Renal cortical epithelial cell (primary cell): ENCODE data around the gene C17orf50. TPM values are rescaled to one million over a fixed set of nuclear protein-coding genes. Genes with fewer than 3 reads are reported as not detected.

Experiments
- DNase-seq: peaks from one replicate; pipeline ENCODE4 v3.0.0-alpha.2; 2011; ENCODE audit warnings: low read depth
- total RNA-seq: library from RNA; depleted of rRNA; stranded (reverse); fragments of >200 nt; gene quantifications from 2 replicates; pipeline ENCODE4 v1.2.3, GENCODE V29; 2014

C17orf50 gene
- total RNA-seq, 1 donor from 2014 or later: not detected

DNA sequence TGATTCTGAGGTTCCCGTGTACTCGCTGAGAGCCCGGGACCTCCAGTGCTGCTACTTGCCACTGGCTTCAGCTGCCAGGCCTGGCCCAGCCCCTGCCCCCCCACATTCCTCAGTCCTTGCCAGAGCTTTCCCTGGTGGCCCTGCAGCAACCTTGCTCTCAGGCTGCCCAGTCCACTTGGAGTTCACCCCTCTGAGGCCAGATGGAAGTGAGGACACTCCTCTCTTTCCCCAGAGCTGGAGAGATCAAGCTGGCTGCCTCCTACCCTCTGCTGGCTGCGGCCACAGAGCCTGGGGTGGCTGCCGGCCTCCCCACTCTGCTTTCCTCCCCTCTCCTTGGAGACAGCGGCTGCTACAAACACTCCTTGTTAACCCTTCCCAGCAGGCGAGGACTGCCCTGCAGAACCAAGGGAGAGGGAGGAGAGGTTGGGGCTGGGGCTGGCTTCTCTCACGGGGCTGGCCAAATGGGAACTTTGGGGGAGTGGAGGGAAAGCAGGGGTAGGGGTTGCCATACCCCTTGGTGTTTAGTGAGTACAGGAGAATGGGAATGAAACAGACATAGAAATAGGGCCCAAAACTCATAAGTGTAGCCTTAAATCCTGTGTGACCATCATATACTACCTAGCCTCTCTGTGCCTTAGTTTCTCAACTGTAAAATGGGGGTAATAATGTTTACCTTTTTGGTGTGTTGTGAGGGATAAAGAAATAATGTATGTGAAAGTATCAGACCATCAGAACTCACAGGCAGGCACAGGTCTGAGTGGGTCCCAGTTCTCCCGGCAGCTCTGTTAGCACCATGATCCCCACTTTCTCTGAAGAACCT, 7.5 kb upstream of the C17orf50 start, which contains the start of gene GAS2L2:
Gene GAS2L2 (minus strand): TSS at position 295 of the 820 bp plus-strand sequence. CDS start 389 bp downstream, outside the sequence.
- no peak for DNase-seq

GRCh38 chr17:35757243-35757642, 3.4 kb upstream of the C17orf50 start:
- DNase-seq: no peak

- peak; percentile 18 for DNase-seq
These were observed 914 bp downstream of the C17orf50 start for GRCh38 chr17:35761601-35762000.

- DNase-seq: no peak
These were observed 3.1 kb downstream of the C17orf50 start for GRCh38 chr17:35763767-35764122.

GRCh38 chr17:35764123-35764991, 3.7 kb downstream of the C17orf50 start:
- DNase-seq: peak; percentile 61

- DNase-seq: no peak
These were observed 4.5 kb downstream of the C17orf50 start for GRCh38 chr17:35765086-35765710.

GRCh38 chr17:35765756-35766488, 5.2 kb downstream of the C17orf50 start:
- no peak for DNase-seq

DNA sequence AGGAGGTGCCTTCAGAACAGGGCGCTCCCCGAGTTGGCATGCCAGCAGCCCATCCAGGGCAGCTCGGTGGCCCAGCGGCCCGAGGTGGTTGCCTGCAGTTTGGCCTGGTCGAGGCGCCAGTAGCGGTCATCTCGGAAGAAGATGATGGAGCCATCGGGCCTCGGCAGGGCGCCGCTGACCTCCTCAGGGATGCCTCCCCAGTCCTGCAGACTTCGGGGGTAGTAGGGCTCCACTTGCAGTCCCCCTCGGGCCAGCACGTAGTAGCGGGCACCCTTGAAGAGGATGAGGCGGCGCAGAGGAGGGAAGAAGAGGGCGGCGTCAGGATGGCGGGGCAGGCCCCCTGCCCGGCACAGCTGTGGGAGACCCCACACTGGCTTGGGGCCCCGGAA, 5.8 kb downstream of the C17orf50 start:
- DNase-seq: no peak

DNA sequence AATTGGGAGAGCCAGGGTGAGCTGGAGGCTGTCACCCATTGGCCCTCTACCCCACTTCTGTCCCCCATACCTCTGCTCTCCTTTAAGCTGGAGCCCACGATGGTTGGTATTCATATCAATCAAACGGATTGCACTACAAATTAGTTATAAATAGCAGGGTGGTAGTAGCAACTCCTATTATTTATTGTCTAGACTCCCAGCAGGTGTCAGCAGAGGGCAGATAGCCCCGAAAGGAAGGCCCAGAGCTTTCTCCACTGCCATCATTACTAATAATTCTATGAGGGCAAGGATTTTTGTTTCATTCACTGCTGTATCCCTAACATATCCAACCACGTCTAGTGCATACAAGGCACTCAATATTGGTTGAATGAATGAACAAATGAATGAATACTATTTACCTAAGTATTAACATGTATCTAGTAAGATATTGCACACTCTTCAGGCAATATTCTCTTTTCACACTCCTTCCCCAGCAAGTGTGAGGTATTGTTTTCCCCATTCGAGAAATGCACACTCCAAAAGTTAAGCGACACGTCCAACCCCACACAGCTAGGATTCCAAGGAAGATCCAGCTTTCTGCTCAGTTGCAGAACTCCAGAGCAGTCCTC, 6.3 kb downstream of the C17orf50 start:
- DNase-seq: peak; percentile 35

GRCh38 chr17:35768797-35769196, 8.1 kb downstream of the C17orf50 start:
- no peak for DNase-seq

GRCh38 chr17:35769895-35770486, 9.3 kb downstream of the C17orf50 start:
- DNase-seq: no peak

GRCh38 chr17:35773129-35773528, 12.4 kb downstream of the C17orf50 start:
- DNase-seq: no peak

DNA sequence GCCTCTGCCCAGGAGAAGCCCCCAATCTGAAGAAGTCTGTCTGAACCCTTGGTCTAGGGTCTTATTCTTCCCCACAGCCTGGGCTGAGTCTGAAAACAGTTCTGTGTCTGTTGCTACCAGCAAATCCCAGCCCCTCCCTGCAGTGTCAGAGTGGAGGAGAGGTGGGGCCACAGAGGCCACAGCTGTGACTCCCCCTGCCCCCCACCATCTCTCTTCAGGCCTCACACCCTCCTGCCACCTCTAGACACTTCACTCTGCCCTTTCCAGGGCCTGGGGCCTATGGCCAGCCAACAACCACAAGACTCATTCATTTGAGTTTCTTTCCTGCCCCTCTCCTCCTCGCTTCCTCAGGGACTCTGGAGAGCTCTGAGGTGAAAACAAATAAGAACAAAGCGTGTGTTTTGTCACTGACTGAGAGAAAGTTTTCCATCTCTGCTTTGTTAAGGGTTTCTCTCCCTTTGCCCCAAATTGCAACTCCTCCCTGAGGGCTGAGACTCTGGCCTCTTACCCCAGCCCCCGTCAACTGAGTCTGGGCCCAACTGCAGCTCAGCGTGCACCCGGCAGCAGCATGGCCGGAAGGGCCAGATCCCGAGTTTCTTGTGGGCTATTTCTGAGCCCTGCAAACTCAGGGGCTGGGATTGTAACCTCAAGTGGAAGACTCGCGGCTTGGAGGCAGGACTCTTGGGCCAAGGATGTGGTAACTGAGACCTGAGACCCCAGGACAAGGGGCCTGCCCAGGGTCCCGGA, 13.2 kb downstream of the C17orf50 start:
- no peak for DNase-seq

DNA sequence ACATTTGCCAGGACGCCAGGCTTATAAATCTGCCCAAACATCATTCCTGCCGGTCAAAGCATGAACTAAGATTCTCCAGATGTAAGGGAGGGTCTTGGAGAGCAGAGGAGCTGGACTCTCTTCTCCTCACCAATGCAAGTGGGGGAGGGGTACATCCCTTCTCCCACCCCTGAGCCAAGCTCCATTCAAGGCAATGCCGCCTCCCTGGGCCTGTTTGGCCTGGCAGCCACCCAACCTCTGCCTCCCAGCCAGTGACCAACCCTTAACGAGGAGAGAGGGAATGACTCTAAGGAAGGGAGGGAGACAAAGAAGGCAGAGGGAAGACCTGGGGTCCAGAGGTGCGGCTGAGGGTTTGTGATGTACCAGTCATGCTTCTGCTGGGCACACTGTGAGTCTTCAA, 13.8 kb downstream of the C17orf50 start:
- peak; percentile 56 for DNase-seq

- no peak for DNase-seq
These were observed 14.4 kb downstream of the C17orf50 start for GRCh38 chr17:35775039-35775438.

DNA sequence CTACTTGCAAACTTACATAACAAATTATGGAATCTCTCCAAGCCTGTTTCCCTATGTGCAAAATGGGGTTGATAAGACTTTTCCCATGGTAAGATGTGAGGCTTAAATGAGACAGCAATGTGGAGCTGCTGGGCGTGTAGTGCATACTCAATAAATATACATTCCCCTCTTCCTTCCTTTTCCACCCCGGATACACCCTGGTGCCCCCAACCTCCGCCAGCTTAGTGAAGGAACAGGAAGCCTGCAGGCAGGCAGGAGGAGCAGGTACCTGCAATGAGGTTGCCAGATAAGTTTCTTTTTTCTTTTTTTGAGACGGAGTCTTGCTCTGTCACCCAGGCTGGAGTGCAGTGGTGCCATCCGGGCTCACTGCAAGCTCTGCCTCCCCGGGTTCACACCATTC, 14.9 kb downstream of the C17orf50 start:
- DNase-seq: no peak

- peak; percentile 52 for DNase-seq
These were observed 18.0 kb downstream of the C17orf50 start for GRCh38 chr17:35778641-35779196.

- DNase-seq: no peak
These were observed 20.3 kb downstream of the C17orf50 start for GRCh38 chr17:35780950-35781349.

GRCh38 chr17:35784895-35785294, 24.2 kb downstream of the C17orf50 start:
- peak; percentile 22 for DNase-seq

GRCh38 chr17:35786941-35787432, 26.3 kb downstream of the C17orf50 start:
- DNase-seq: peak; percentile 43
